ENCODE results near the gene ASCL1.

Gene ASCL1

GRCh38 chr12:102927220-102927619, 30.3 kb upstream of the ASCL1 start:
- H3K4me3 ChIP-seq (ENCODE audit: low read length), result no peak overlapping the region
- TF ChIP-seq CTCF (conservative IDR thresholded peaks at IDR 0.05; ENCODE audit: low read depth, low read length), result no peak
- DNase-seq (ENCODE audit: low read depth), result no peak

GRCh38 chr12:102933168-102933567, 24.3 kb upstream of the ASCL1 start:
- no peak overlapping the region for H3K4me3 ChIP-seq (ENCODE audit: low read length)
- no peak for DNase-seq (ENCODE audit: low read depth)
- TF ChIP-seq CTCF (conservative IDR thresholded peaks at IDR 0.05; ENCODE audit: low read depth, low read length), result no peak

- TF ChIP-seq CTCF (conservative IDR thresholded peaks at IDR 0.05; ENCODE audit: low read depth, low read length), result no peak
- DNase-seq (ENCODE audit: low read depth), result no peak
- no peak overlapping the region for H3K4me3 ChIP-seq (ENCODE audit: low read length)
Measured at GRCh38 chr12:102939059-102939458, 18.4 kb upstream of the ASCL1 start.

GRCh38 chr12:102939670-102940222, 17.7 kb upstream of the ASCL1 start:
- H3K4me3 ChIP-seq (ENCODE audit: low read length), result no peak overlapping the region
- TF ChIP-seq CTCF (conservative IDR thresholded peaks at IDR 0.05; ENCODE audit: low read depth, low read length), result no peak
- no peak for DNase-seq (ENCODE audit: low read depth)

GRCh38 chr12:102946042-102946441, 11.4 kb upstream of the ASCL1 start:
- no peak for TF ChIP-seq CTCF (conservative IDR thresholded peaks at IDR 0.05; ENCODE audit: low read depth, low read length)
- H3K4me3 ChIP-seq (ENCODE audit: low read length), result no peak overlapping the region
- no peak for DNase-seq (ENCODE audit: low read depth)

- DNase-seq (ENCODE audit: low read depth), result no peak
- TF ChIP-seq CTCF (conservative IDR thresholded peaks at IDR 0.05; ENCODE audit: low read depth, low read length), result peak; percentile 91
- no peak overlapping the region for H3K4me3 ChIP-seq (ENCODE audit: low read length)
Measured at GRCh38 chr12:102948941-102949352, 8.5 kb upstream of the ASCL1 start.

GRCh38 chr12:102950107-102950949, 7.1 kb upstream of the ASCL1 start:
- peak; percentile 21 for TF ChIP-seq CTCF (conservative IDR thresholded peaks at IDR 0.05; ENCODE audit: low read depth, low read length)
- no peak for DNase-seq (ENCODE audit: low read depth)
- H3K4me3 ChIP-seq (ENCODE audit: low read length), result no peak overlapping the region

Data from retinal pigment epithelial cell (primary cell).